ENCODE results near the gene DCAF8.

The DCAF8 gene

GRCh38 chr1:160261556-160261892, 825 bp downstream of the DCAF8 start:
- FAIRE-seq: no peak

GRCh38 chr1:160260406-160261382, 1.7 kb downstream of the DCAF8 start:
- FAIRE-seq: no peak

- no peak for FAIRE-seq
Observed at GRCh38 chr1:160258177-160258798, 4.1 kb downstream of the DCAF8 start.

- no peak for FAIRE-seq
Observed at GRCh38 chr1:160257411-160258015, 4.8 kb downstream of the DCAF8 start.

GRCh38 chr1:160256396-160257046, 5.8 kb downstream of the DCAF8 start:
- no peak for FAIRE-seq

GRCh38 chr1:160255781-160256300, 6.5 kb downstream of the DCAF8 start:
- FAIRE-seq: no peak

GRCh38 chr1:160251687-160252526, 10.4 kb downstream of the DCAF8 start:
- no peak for FAIRE-seq

GRCh38 chr1:160251011-160251410, 11.3 kb downstream of the DCAF8 start:
- FAIRE-seq: no peak

- FAIRE-seq: no peak
Observed at GRCh38 chr1:160247053-160247452, 15.3 kb downstream of the DCAF8 start.

- no peak for FAIRE-seq
Observed at GRCh38 chr1:160245434-160245833, 16.9 kb downstream of the DCAF8 start.

GRCh38 chr1:160244209-160244608, 18.1 kb downstream of the DCAF8 start:
- no peak for FAIRE-seq

- FAIRE-seq: no peak
Observed at GRCh38 chr1:160243767-160244166, 18.6 kb downstream of the DCAF8 start.

GRCh38 chr1:160239582-160240299, 22.6 kb downstream of the DCAF8 start:
- no peak for FAIRE-seq

- no peak for FAIRE-seq
Observed at GRCh38 chr1:160238408-160238807, 23.9 kb downstream of the DCAF8 start.

GRCh38 chr1:160237558-160237957, 24.8 kb downstream of the DCAF8 start:
- FAIRE-seq: no peak

- no peak for FAIRE-seq
Observed at GRCh38 chr1:160236806-160237205, 25.5 kb downstream of the DCAF8 start.

GRCh38 chr1:160232911-160233310, 29.4 kb downstream of the DCAF8 start:
- FAIRE-seq: no peak

GRCh38 chr1:160228431-160228830, 33.9 kb downstream of the DCAF8 start:
- no peak for FAIRE-seq

- FAIRE-seq: no peak
Observed at GRCh38 chr1:160227561-160227960, 34.8 kb downstream of the DCAF8 start.

GRCh38 chr1:160227034-160227433, 35.3 kb downstream of the DCAF8 start:
- FAIRE-seq: no peak

- FAIRE-seq: no peak
Observed at GRCh38 chr1:160226623-160227022, 35.7 kb downstream of the DCAF8 start.
